SHP77 (cell line): ENCODE results near the gene SLC1A3.
"Not testable (repeated sequence)": the region's sequence is repeated elsewhere in the genome, so short reads cannot be mapped to it uniquely, and the experiment has no call there.

Experiments used
- DNase-seq, 2 experiments: peaks; one replicate each; lab custom pipeline; 2025; lab: John Stamatoyannopoulos, UW

SLC1A3 gene

GRCh38 chr5:36606428-36607113 lies at the start of gene SLC1A3:
SLC1A3 (plus strand) TSS chr5:36606606; CDS start chr5:36608424, 1,818 bp downstream.
- no peak for DNase-seq

- DNase-seq = no peak
Observed at GRCh38 chr5:36558641-36559040, 47.8 kb upstream of the SLC1A3 start.

GRCh38 chr5:36561601-36562000 lies 44.8 kb upstream of the SLC1A3 start:
- DNase-seq = no peak

GRCh38 chr5:36569491-36569890 lies 36.9 kb upstream of the SLC1A3 start:
- no peak for DNase-seq

- no peak for DNase-seq
Observed at GRCh38 chr5:36570301-36571095, 35.9 kb upstream of the SLC1A3 start.

GRCh38 chr5:36571401-36572042 lies 34.9 kb upstream of the SLC1A3 start:
- DNase-seq = no peak

GRCh38 chr5:36573438-36573837 lies 33.0 kb upstream of the SLC1A3 start:
- no peak for DNase-seq

- DNase-seq = no peak
Observed at GRCh38 chr5:36575361-36575781, 31.0 kb upstream of the SLC1A3 start.

GRCh38 chr5:36576721-36577120 lies 29.7 kb upstream of the SLC1A3 start:
- no peak for DNase-seq

GRCh38 chr5:36579858-36580257 lies 26.5 kb upstream of the SLC1A3 start:
- not testable (repeated sequence) for DNase-seq

- no peak for DNase-seq
Observed at GRCh38 chr5:36581070-36581469, 25.3 kb upstream of the SLC1A3 start.

GRCh38 chr5:36584009-36584875 lies 22.2 kb upstream of the SLC1A3 start:
- DNase-seq = no peak

GRCh38 chr5:36585701-36586100 lies 20.7 kb upstream of the SLC1A3 start:
- DNase-seq = no peak

- no peak for DNase-seq
Observed at GRCh38 chr5:36587354-36587753, 19.1 kb upstream of the SLC1A3 start.

- not testable (repeated sequence) for DNase-seq
Observed at GRCh38 chr5:36589735-36590134, 16.7 kb upstream of the SLC1A3 start.

GRCh38 chr5:36590513-36591286 lies 15.7 kb upstream of the SLC1A3 start:
- DNase-seq = peak; percentile 4 to 15

- no peak for DNase-seq
Observed at GRCh38 chr5:36593867-36594266, 12.5 kb upstream of the SLC1A3 start.

GRCh38 chr5:36596247-36596646 lies 10.2 kb upstream of the SLC1A3 start:
- no peak for DNase-seq

- DNase-seq = no peak
Observed at GRCh38 chr5:36596756-36597155, 9.7 kb upstream of the SLC1A3 start.

- no peak for DNase-seq
Observed at GRCh38 chr5:36598045-36598444, 8.4 kb upstream of the SLC1A3 start.
